8988T (cell line): ENCODE measurements around the gene GAS2L1.
A peak's percentile ranks its signal among the peaks of the same experiment; 100 is the strongest.

ENCODE experiments used
- DNase-seq: peaks from one replicate; pipeline ENCODE4 v3.0.0; 2011

Gene GAS2L1

GRCh38 chr22:29306175-29306834 lies at the start of gene GAS2L1:
GAS2L1 (plus strand) TSS chr22:29306650; CDS start chr22:29308106, 1,456 bp downstream.
- peak; percentile 94 for DNase-seq

GRCh38 chr22:29257751-29258181 lies 48.7 kb upstream of the GAS2L1 start:
- DNase-seq = no peak

GRCh38 chr22:29258407-29259252 lies 47.8 kb upstream of the GAS2L1 start:
- no peak for DNase-seq

GRCh38 chr22:29259253-29259899 lies 47.1 kb upstream of the GAS2L1 start:
- no peak for DNase-seq

GRCh38 chr22:29260031-29260560 lies 46.4 kb upstream of the GAS2L1 start:
- DNase-seq = no peak

- DNase-seq = no peak
Observed at GRCh38 chr22:29260601-29261315, 45.7 kb upstream of the GAS2L1 start.

- DNase-seq = no peak
Observed at GRCh38 chr22:29263791-29264276, 42.6 kb upstream of the GAS2L1 start.

GRCh38 chr22:29265305-29265704 lies 41.1 kb upstream of the GAS2L1 start:
- no peak for DNase-seq

GRCh38 chr22:29265929-29266328 lies 40.5 kb upstream of the GAS2L1 start:
- DNase-seq = no peak

GRCh38 chr22:29266564-29267461 lies 39.6 kb upstream of the GAS2L1 start:
- DNase-seq = no peak

- DNase-seq = no peak
Observed at GRCh38 chr22:29267462-29267857, 39.0 kb upstream of the GAS2L1 start.

- DNase-seq = peak; percentile 75
Observed at GRCh38 chr22:29267858-29268510, 38.5 kb upstream of the GAS2L1 start, which contains the start of the genes EWSR1 and RHBDD3. EWSR1 (plus strand) TSS chr22:29268268; CDS start chr22:29268337, 69 bp downstream. RHBDD3 (minus strand) TSS chr22:29267981; CDS start chr22:29265626, 2,355 bp downstream.

- DNase-seq = no peak
Observed at GRCh38 chr22:29268511-29269229, 37.8 kb upstream of the GAS2L1 start.

GRCh38 chr22:29269230-29269604 lies 37.2 kb upstream of the GAS2L1 start:
- no peak for DNase-seq

GRCh38 chr22:29269731-29270474 lies 36.5 kb upstream of the GAS2L1 start:
- no peak for DNase-seq

GRCh38 chr22:29270475-29271271 lies 35.8 kb upstream of the GAS2L1 start:
- DNase-seq = no peak

GRCh38 chr22:29272624-29273023 lies 33.8 kb upstream of the GAS2L1 start:
- DNase-seq = no peak

- DNase-seq = no peak
Observed at GRCh38 chr22:29275167-29275566, 31.3 kb upstream of the GAS2L1 start.
